Heart right ventricle (tissue), 16 donors: ENCODE results near the gene C12orf56. TPM values are rescaled to one million over a fixed set of nuclear protein-coding genes. Genes with fewer than 3 reads are reported as not detected.

Source experiments
- ATAC-seq, 8 donors: fragments of 200-7000 bp; cut with Tn5 transposase; one replicate each; pipeline ENCODE4 v1.9.1; 2020; ENCODE audit warnings: mild to moderate bottlenecking in 8 of 8, moderate library complexity in 8 of 8, moderate number of reproducible peaks in 1 of 8
- DNase-seq, 2 donors: peaks; one replicate each; pipeline ENCODE4 v3.0.0-alpha.2; 2020
- H3K27ac ChIP-seq, 10 donors: fragments of 200-600 bp; sonication (generic) in 2 of 10; one replicate each; pipeline versions ENCODE4 v1.5.0 to v1.8.0; 2020 to 2022; ENCODE audit warnings: mild to moderate bottlenecking in 3 of 10
- H3K27me3 ChIP-seq, 7 donors: fragments of 200-600 bp; one replicate each; pipeline ENCODE4 v1.8.0; 2021 to 2022; ENCODE audit warnings: mild to moderate bottlenecking in 2 of 7
- H3K36me3 ChIP-seq, 9 donors: fragments of 200-600 bp; sonication (generic) in 1 of 9; one replicate each; pipeline versions ENCODE4 v1.5.0 to v1.8.0; 2020 to 2022; ENCODE audit warnings: mild to moderate bottlenecking in 2 of 9
- H3K4me1 ChIP-seq, 9 donors: fragments of 200-600 bp; sonication (generic) in 1 of 9; one replicate each; pipeline versions ENCODE4 v1.5.0 to v1.8.0; 2020 to 2022; ENCODE audit warnings: mild to moderate bottlenecking in 4 of 9
- H3K4me3 ChIP-seq, 10 donors: fragments of 200-600 bp; sonication (generic) in 2 of 10; one replicate each; pipeline versions ENCODE4 v1.5.0 to v1.8.0; 2020 to 2022; ENCODE audit warnings: mild to moderate bottlenecking in 7 of 10, moderate library complexity in 2 of 10
- H3K9me3 ChIP-seq, 11 donors: fragments of 200-600 bp in 10 of 11; sonication (generic) in 2 of 11; one replicate each; pipeline versions ENCODE4 v1.5.0 to v1.8.0; 2013 to 2022; ENCODE audit warnings: mild to moderate bottlenecking in 2 of 11, control low read depth in 1 of 11, moderate library complexity in 1 of 11
- WGBS, 2 donors: extraction: QIAGEN DNeasy Blood & Tissue Kit; methylation state at CpG; one replicate each; pipeline ENCODE4 v1.1.7; 2013; ENCODE audit warnings: inconsistent platforms in 1 of 2; 5-methylcytosine and 5-hydroxymethylcytosine counted together
- intact Hi-C, 10 donors: fragments of 100-400 bp; cut with DNase I; formaldehyde crosslinking; loops; one replicate each; pipeline versions ENCODE4 v1.11.1 to v1.14.2; 2022
- polyA plus RNA-seq, 2 donors: library from polyadenylated mRNA; stranded (reverse); fragments of 200-250 nt; gene quantifications; one replicate each; pipeline ENCODE4 v1.2.3, GENCODE V29; 2013
- total RNA-seq, 10 donors: library from RNA; stranded (reverse); fragmentation: NEBNext Ultra II Directional in 3 of 10; extraction: Animal tissue kit (Norgen Biotek cat#: 25700) in 3 of 10; gene quantifications; one replicate each; pipeline versions ENCODE4 v1.2.1 to v1.2.4, GENCODE V29; 2021 to 2023
- TF ChIP-seq, protein P1 (sequence below), 9 donors: fragments of 200-600 bp; sonication (generic) in 2 of 9; IDR thresholded peaks; one replicate each; pipeline versions ENCODE4 v1.5.0 to v1.8.0; 2021 to 2022; ENCODE audit warnings: antibody characterized with exemption in 9 of 9, mild to moderate bottlenecking in 5 of 9, moderate library complexity in 1 of 9
- donor health status: Arrhythmogenic right ventricular cardiomyopathy.
- donor health status: ischemic (EF 13 %, LVEDD 7.1; RV severe dilation, severe dysfunction).
- donor health status: healthy with polysubstance abuse.
- donor health status: DM: no; HTN: yes; CAD: no.
- donor health status: DM: no; HTN: no; CAD: no.
- donor health status: ischemic (EF 25% LVEDD 6.9; RV normal size, moderate dysfunction).
- donor health status: ischemic (EF 25% LVEDD 5.7; RV mildly dilated, moderate dysfunction).
- donor health status: healthy.
- donor health status: DM: yes; HTN: yes; CAD: no.
- donor health status: Ischemic cardiomyopathy.
- donor health status: ischemic (EF 35%, LVEDD 5.7; RV mildly dilated, moderate dysfunction).
- donor health status: nonischemic (EF 11% LVEDD 7.7; RV severe dilation, severe dysfunction).
- donor health status: DM: yes; HTN: yes; CAD: no.
- donor health status: PGD.
- donor health status: ischemic (EF 29% LVEDD 5.4; RV normal size, mild dysfunction).
- donor health status: nonischemic (EF 23%, LVEDD 6.1; RV moderate dilation, normal function).

The C12orf56 gene
- total and polyA plus RNA-seq, 12 donors = not detected

DNA sequence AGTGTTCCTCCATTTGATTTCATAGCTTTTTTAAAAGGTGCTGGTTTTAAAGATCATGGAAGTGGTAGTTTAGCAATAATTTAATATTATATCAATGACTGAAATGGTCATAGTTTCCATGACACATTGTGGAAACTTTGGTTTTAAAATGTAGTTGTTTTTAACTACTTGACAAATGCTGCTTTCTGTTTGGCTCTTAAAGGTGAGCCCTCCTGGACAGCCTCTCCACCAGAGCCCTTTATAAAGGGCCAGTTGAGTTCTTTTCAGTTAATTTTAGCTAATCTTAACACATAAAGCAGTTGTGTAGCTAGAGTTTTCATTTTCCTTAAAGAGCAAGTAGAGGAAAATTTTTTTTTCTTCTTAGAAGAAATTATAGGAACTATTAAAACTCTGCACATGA, 27.7 kb upstream of the C12orf56 start:
- peaks cover 0 to 10% (median 0%) of the 10 kb centered on the region in 9 donors for H3K4me1 ChIP-seq
- DNase-seq (no peak), ATAC-seq (no peak)
- peaks cover 0 to 100% (median 62%) of the 10 kb centered on the region in 9 donors for H3K36me3 ChIP-seq
- H3K27ac ChIP-seq = no peak overlapping the region
- no peak overlapping the region for H3K4me3 ChIP-seq
- intact Hi-C loops = no loop called here
- H3K9me3 ChIP-seq = no peaks in the 10 kb centered on the region
- TF ChIP-seq, protein P1, sequence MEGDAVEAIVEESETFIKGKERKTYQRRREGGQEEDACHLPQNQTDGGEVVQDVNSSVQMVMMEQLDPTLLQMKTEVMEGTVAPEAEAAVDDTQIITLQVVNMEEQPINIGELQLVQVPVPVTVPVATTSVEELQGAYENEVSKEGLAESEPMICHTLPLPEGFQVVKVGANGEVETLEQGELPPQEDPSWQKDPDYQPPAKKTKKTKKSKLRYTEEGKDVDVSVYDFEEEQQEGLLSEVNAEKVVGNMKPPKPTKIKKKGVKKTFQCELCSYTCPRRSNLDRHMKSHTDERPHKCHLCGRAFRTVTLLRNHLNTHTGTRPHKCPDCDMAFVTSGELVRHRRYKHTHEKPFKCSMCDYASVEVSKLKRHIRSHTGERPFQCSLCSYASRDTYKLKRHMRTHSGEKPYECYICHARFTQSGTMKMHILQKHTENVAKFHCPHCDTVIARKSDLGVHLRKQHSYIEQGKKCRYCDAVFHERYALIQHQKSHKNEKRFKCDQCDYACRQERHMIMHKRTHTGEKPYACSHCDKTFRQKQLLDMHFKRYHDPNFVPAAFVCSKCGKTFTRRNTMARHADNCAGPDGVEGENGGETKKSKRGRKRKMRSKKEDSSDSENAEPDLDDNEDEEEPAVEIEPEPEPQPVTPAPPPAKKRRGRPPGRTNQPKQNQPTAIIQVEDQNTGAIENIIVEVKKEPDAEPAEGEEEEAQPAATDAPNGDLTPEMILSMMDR (IDR thresholded peaks at IDR 0.05) = no peak
- H3K27me3 ChIP-seq = no peaks in the 10 kb centered on the region

DNA sequence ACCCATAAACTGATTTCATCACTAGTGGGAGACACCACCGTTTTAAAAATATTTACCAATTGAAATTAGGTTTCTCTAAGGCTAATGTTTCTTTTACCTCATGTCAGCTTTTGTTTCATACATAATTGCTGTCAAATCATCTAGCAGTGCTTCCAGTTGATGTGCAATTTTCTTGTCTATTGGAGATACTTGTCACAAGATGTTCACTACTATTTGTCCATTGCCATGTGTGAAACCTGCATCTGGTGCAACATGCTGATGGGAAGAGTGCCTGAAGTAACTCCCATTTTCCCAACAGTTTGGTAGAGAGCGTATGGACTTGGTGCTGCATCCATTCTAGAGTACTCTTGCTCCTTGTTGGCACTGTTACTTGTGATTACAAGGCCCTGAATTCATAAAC, 23.3 kb upstream of the C12orf56 start:
- Histone ChIP-seq H3K4me1 (peaks cover 0 to under 1% (median 0%) of the 10 kb centered on the region in 9 donors), H3K27ac (no peak overlapping the region), H3K9me3 (no peaks in the 10 kb centered on the region), H3K4me3 (no peak overlapping the region), H3K27me3 (no peaks in the 10 kb centered on the region), H3K36me3 (peaks cover 0 to 97% (median 54%) of the 10 kb centered on the region in 9 donors)
- TF ChIP-seq, protein P1 (IDR thresholded peaks at IDR 0.05) = no peak
- 88 to 89% methylated on average over 2 of the region's 2 CpGs for WGBS, 2 donors
- DNase-seq (no peak), ATAC-seq (no peak)
- intact Hi-C loops = no loop called here

DNA sequence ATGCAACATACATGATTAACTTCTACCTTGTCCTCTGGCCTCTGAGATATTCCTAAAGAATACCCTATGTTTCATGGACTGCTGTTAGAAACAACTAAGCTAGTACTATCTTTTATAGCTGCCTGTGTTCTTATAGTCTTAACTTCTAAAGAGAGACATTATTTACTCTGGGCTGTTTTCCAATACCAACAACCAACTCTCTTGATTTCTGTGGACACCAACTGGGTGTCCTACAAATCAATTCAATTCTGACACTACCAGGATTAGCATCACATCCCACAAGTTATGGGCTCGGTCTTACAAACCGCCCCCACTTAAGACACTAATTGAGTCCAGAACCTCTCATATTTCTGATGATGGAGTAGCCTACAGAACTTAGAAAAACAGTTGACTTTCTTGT, 21.9 kb upstream of the C12orf56 start:
- TF ChIP-seq, protein P1 (IDR thresholded peaks at IDR 0.05) = no peak
- intact Hi-C loops = no loop called here
- 91 to 94% methylated on average over 2 of the region's 2 CpGs for WGBS, 2 donors
- H3K27ac ChIP-seq = no peak overlapping the region
- no peaks in the 10 kb centered on the region for H3K9me3 ChIP-seq
- H3K4me3 ChIP-seq = no peak overlapping the region
- H3K36me3 ChIP-seq = peaks cover 0 to 83% (median 43%) of the 10 kb centered on the region in 9 donors
- peaks cover 0 to 8% (median 0%) of the 10 kb centered on the region in 9 donors for H3K4me1 ChIP-seq
- ATAC-seq (no peak), DNase-seq (no peak)
- H3K27me3 ChIP-seq = no peaks in the 10 kb centered on the region

DNA sequence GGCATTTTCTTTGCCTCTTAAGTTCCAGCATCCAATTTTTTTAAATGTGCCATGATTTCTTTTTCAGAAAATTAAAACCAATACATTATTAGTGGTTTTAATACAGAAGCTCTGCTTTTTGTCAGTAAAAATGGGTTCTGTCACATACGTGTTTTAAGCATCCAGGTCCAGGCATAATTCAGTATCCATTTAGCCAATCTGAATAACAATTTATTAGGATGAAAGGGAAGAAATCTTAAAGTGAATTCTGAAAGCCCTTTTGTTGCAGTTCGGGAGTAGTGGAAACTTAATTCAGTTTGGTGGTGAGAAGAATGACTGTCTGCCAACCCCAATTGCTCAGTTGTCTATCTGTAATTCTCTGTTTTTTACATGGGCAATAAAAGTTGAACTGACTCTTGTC, 20.9 kb upstream of the C12orf56 start:
- ATAC-seq = no peak
- H3K4me1 ChIP-seq = peaks cover 0 to 11% (median 0%) of the 10 kb centered on the region in 9 donors
- no peak overlapping the region for H3K27ac ChIP-seq
- H3K9me3 ChIP-seq = no peaks in the 10 kb centered on the region
- H3K36me3 ChIP-seq = peaks cover 0 to 73% (median 36%) of the 10 kb centered on the region in 9 donors
- intact Hi-C loops = no loop called here
- TF ChIP-seq, protein P1 (IDR thresholded peaks at IDR 0.05) = no peak
- H3K4me3 ChIP-seq = no peak overlapping the region
- no peaks in the 10 kb centered on the region for H3K27me3 ChIP-seq
- DNase-seq = no peak
- WGBS, 2 donors = 90 to 96% methylated on average over 2 of the region's 2 CpGs
